A549 (cell line): ENCODE results near the gene AREL1. TPM values are rescaled to one million over a fixed set of nuclear protein-coding genes. Genes with fewer than 3 reads are reported as not detected.

ENCODE experiments used
- ATAC-seq, 2 experiments: fragments of 200-7000 bp in 1 of 2; fragments of >200 bp in 1 of 2; cut with Nextera tagmentation in 1 of 2; cut with Tn5 transposase in 1 of 2; 3 replicates each; pipeline versions ENCODE4 v1.8.0 to v1.9.1; 2018 to 2020; ENCODE audit warnings: mild to moderate bottlenecking in 1 of 2, moderate library complexity in 1 of 2
- CTCF ChIA-PET: fragments of 300-600 bp; sonication (Branson Sonifier 250); formaldehyde crosslinking; extraction: SDS; loops from one replicate; lab custom pipeline; 2021; ENCODE audit warnings: antibody characterized with exemption, inconsistent platforms; lab: Yijun Ruan, JAX
- POLR2A ChIA-PET: fragments of 350-600 bp; formaldehyde crosslinking; extraction: SDS; loops from one replicate; lab custom pipeline; 2021; ENCODE audit warnings: antibody characterized with exemption, inconsistent platforms; lab: Yijun Ruan, JAX
- DNase-seq, 2 experiments: peaks; one replicate each; pipeline versions ENCODE4 v3.0.0 to v3.0.0-alpha.2; 2011 to 2016; ENCODE audit warnings: low read depth in 1 of 2, low spot score in 1 of 2
- FAIRE-seq: peaks from 2 replicates; lab custom pipeline; 2011; peaks lifted over from hg19 to GRCh38; lab: Jason Lieb, UNC
- H3K27ac ChIP-seq, 2 experiments: fragments of >200 bp; sonication (Bioruptor Twin); formaldehyde crosslinking; 3 replicates each; pipeline ENCODE4 v1.5.1; 2016 to 2017
- H3K4me1 ChIP-seq: fragments of >200 bp; sonication (Bioruptor Twin); formaldehyde crosslinking; 3 replicates; pipeline ENCODE4 v1.6.1; 2016
- H3K4me2 ChIP-seq: fragments of >200 bp; sonication (Bioruptor Twin); formaldehyde crosslinking; 3 replicates; pipeline ENCODE4 v1.6.1; 2016
- H3K4me3 ChIP-seq: fragments of >200 bp; sonication (Bioruptor Twin); formaldehyde crosslinking; 3 replicates; pipeline ENCODE4 v1.5.1; 2016
- H3K9me3 ChIP-seq: fragments of >200 bp; sonication (Bioruptor Twin); formaldehyde crosslinking; 3 replicates; pipeline ENCODE4 v1.6.1; 2016
- CBX8 ChIP-seq: fragments of 200-600 bp; sonication (generic); IDR thresholded peaks from 2 replicates; pipeline ENCODE4 v1.6.1; 2016
- CEBPB ChIP-seq, 2 experiments: fragments of >200 bp in 1 of 2; sonication (Bioruptor Twin) in 1 of 2; formaldehyde crosslinking in 1 of 2; IDR thresholded peaks; 2 replicates each; pipeline ENCODE4 v1.6.1; 2012 to 2016
- FOSB ChIP-seq: fragments of 250-450 bp; sonication (Bioruptor Pico); IDR thresholded peaks from 2 replicates; pipeline ENCODE4 v1.5.0; 2020; ENCODE audit warnings: mild to moderate bottlenecking, moderate library complexity
- GATA3 ChIP-seq: IDR thresholded peaks from 2 replicates; pipeline ENCODE4 v1.6.1; 2012; ENCODE audit warnings: borderline replicate concordance
- HDAC2 ChIP-seq: fragments of 200-600 bp; sonication (generic); IDR thresholded peaks from 2 replicates; pipeline ENCODE4 v1.6.1; 2016
- HOXB13 ChIP-seq: fragments of 250-450 bp; sonication (Bioruptor Pico); IDR thresholded peaks from 2 replicates; pipeline ENCODE4 v1.5.0; 2020; ENCODE audit warnings: low read depth, mild to moderate bottlenecking, moderate library complexity
- HOXB5 ChIP-seq: fragments of 250-450 bp; sonication (Bioruptor Pico); IDR thresholded peaks from 2 replicates; pipeline ENCODE4 v1.5.0; 2020; ENCODE audit warnings: mild to moderate bottlenecking, moderate library complexity
- JUNB ChIP-seq: fragments of >200 bp; sonication (Bioruptor Twin); formaldehyde crosslinking; IDR thresholded peaks from 2 replicates; pipeline ENCODE4 v1.6.1; 2016
- MAFK ChIP-seq: fragments of 450-650 bp; IDR thresholded peaks from 2 replicates; pipeline ENCODE4 v1.6.1; 2014; ENCODE audit not compliant: partially characterized antibody
- MAZ ChIP-seq: fragments of 150-350 bp; IDR thresholded peaks from 2 replicates; pipeline ENCODE4 v1.6.1; 2014; ENCODE audit warnings: antibody characterized with exemption, low read depth, low read length, borderline replicate concordance
- MYC ChIP-seq: IDR thresholded peaks from 2 replicates; pipeline ENCODE4 v1.6.1; 2012; ENCODE audit warnings: mild to moderate bottlenecking, inconsistent platforms, low read length, improper control_type of control experiment, borderline replicate concordance
- NFE2L2 ChIP-seq: fragments of 150-350 bp; conservative IDR thresholded peaks from 2 replicates; pipeline ENCODE4 v1.6.1; 2014; ENCODE audit warnings: low read length
- NPAS2 ChIP-seq: fragments of 250-450 bp; sonication (Bioruptor Pico); IDR thresholded peaks from 2 replicates; pipeline ENCODE4 v1.8.0; 2022; ENCODE audit warnings: mild to moderate bottlenecking, moderate library complexity, borderline replicate concordance
- RCOR1 ChIP-seq: fragments of 150-350 bp; IDR thresholded peaks from 2 replicates; pipeline ENCODE4 v1.6.1; 2014; ENCODE audit warnings: antibody characterized with exemption, low read length, low read depth
- ZFP36 ChIP-seq: fragments of 450-650 bp; IDR thresholded peaks from 2 replicates; pipeline ENCODE4 v1.6.1; 2014; ENCODE audit warnings: borderline replicate concordance; ENCODE audit not compliant: partially characterized antibody
- WGBS: methylation state at CpG from one replicate; pipeline ENCODE4 v1.1.6; 2017; ENCODE audit errors: missing lambda C conversion rate; 5-methylcytosine and 5-hydroxymethylcytosine counted together
- polyA plus RNA-seq, 4 experiments: library from polyadenylated mRNA; depleted of rRNA in 3 of 4; stranded (reverse); fragments of >200 nt; fragmentation: RNase III in 1 of 4; extraction: RNeasy Plus Mini Kit Qiagen cat#74134 plus additional on column Dnase treatment in 1 of 4; gene quantifications; 2 replicates in 3 of 4; 3 replicates in 1 of 4; pipeline ENCODE4 v1.2.3, GENCODE V29; 2011 to 2017
- TF ChIP-seq, protein P1 (sequence below): fragments of >200 bp; sonication (Bioruptor Twin); formaldehyde crosslinking; IDR thresholded peaks from 2 replicates; pipeline ENCODE4 v1.6.1; 2016
- TF ChIP-seq, protein P2 (sequence below): IDR thresholded peaks from 2 replicates; pipeline ENCODE4 v1.6.1; 2012
- TF ChIP-seq, protein P3 (sequence below): fragments of 150-350 bp; IDR thresholded peaks from 2 replicates; pipeline ENCODE4 v1.6.1; 2014; ENCODE audit warnings: low read depth, mild to moderate bottlenecking, low read length
- TF ChIP-seq, protein P4 (sequence below): fragments of >200 bp; sonication (Bioruptor Twin); formaldehyde crosslinking; IDR thresholded peaks from 3 replicates; pipeline ENCODE4 v1.6.1; 2016

AREL1 gene
- polyA plus RNA-seq, 2 of the 4 experiments (the other 2 are of a cell fraction): 27.5 to 48.6 TPM

DNA sequence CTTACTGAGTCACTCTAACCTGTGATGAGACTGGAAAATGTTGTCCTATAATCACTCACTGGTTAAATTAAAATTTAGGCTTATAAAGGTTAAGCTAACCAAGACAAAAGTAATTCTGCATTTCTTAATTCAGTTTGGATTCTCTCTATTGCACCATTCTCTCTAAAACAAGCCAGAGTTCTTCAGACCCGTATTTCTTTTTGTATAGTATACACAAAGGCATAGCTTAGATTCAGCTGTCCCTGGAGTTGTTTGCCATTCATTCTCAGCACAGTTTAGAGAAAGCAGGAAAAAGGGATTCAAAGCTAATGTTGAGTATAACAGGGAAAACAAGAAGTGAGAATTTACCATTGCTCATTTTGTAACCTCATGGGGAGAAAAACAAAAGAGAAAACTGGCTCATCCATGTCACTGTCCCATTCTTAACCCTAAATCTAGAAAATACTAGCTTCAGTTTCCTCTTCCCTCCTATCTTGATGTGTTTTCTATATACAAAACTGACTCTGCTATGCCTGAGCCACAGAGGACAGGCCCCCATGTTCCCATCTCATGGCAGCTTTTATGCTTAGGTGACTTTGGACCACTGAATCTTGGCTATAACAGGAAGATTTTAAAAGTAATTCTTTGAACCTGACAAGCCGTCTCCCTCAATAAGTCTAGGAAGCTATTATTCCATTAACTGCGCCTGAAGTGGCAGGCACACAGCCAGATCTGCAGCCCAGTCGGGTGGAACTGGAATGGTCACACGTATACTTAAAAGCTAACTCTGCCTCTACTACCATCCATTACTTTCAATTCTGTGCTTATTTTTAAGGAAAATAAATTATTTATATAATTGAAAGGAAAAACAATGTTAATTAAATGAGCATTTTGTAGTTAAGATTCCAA lies 7.0 kb downstream of the AREL1 start:
- H3K4me2 ChIP-seq: no peak overlapping the region
- no peak for TF ChIP-seq FOSB (CRISPR knock-in tag)
- TF ChIP-seq NPAS2: no peak
- TF ChIP-seq, all 56 proteins: peak for 0
- Histone ChIP-seq H3K4me1 (peaks cover 7% of the 10 kb centered on the region; the same call in 1 of the 3 replicates), H3K27ac (no peak overlapping the region), H3K9me3 (peaks cover 15% of the 10 kb centered on the region), H3K4me3 (no peak overlapping the region)
- FAIRE-seq (no peak), DNase-seq (no peak), ATAC-seq (no peak)
- ChIA-PET CTCF (interaction anchor here (0.6 to 1.7 kb wide), 7 partner anchors 16 to 542 kb away, joined by 3 to 7 read pairs (median 3); partner anchors contain the start of gene LTBP2), POLR2A (interaction anchor here (0.5 kb wide), 1 partner anchor 29 kb away, joined by 3 read pairs; no protein-coding TSS in a partner anchor)
- WGBS: 89% methylated on average over 5 of the region's 5 CpGs

DNA sequence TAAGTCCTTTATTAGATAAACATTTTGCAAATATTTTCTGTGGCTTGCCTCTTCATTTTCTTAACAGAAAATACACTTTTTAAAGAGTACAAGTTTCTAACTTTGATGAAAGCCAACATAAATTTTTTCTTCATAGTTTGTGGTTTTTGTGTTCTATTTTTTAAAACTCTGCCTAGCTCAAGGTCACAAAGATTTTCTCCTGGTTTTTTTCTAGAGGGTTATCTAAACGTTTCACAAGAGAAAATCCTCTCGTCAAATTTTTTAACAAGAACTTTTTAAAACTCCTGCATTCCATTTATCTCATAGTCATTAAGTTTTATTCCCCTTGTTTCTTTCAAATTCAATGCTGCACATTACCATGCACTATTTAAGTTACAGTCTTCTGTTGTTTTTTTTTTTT lies 8.2 kb downstream of the AREL1 start:
- no peak for FAIRE-seq
- ChIA-PET POLR2A (no interaction called here), CTCF (interaction anchor here (1.1 to 1.6 kb wide), 3 partner anchors 37 to 96 kb away, joined by 3 to 4 read pairs (median 3); no protein-coding TSS in a partner anchor)
- no peak overlapping the region for H3K27ac ChIP-seq
- H3K4me3 ChIP-seq: no peak overlapping the region
- WGBS: 85% methylated on average over 2 of the region's 2 CpGs
- H3K9me3 ChIP-seq: peaks cover 15% of the 10 kb centered on the region
- no peak overlapping the region for H3K4me2 ChIP-seq
- TF ChIP-seq NFE2L2 (no peak), MAFK (no peak), NPAS2 (no peak), JUNB (no peak), MAZ (no peak), HOXB13 (CRISPR knock-in tag) (no peak), RCOR1 (no peak), ZFP36 (no peak), HOXB5 (CRISPR knock-in tag) (no peak), GATA3 (no peak), CEBPB (IDR thresholded peaks at IDR 0.05) (no peak), FOSB (CRISPR knock-in tag) (no peak)
- TF ChIP-seq, protein P1, sequence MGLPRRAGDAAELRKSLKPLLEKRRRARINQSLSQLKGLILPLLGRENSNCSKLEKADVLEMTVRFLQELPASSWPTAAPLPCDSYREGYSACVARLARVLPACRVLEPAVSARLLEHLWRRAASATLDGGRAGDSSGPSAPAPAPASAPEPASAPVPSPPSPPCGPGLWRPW: no peak
- TF ChIP-seq, all 56 proteins: peak for 0
- ATAC-seq (no peak), DNase-seq (no peak)
- no peaks in the 10 kb centered on the region for H3K4me1 ChIP-seq

DNA sequence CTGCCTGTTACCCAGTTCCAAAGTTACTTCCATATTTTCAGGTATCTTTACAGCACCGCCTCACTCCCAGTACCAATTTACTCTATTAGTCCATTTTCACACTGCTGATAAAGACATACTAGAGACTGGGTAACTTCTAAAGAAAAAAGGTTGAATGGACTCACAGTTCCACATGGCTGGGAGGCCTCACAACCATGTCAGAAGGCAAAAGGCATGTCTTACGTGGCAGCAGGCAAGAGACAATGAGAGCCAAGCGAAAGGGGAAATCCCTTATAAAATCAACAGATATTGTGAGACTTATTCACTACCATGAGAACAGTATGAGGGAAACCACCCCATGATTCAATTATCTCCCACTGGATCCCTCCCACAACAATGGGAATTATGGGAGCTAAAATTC lies 9.8 kb downstream of the AREL1 start:
- no peak overlapping the region for H3K27ac ChIP-seq
- ChIA-PET POLR2A (no interaction called here), CTCF (no interaction called here)
- no peaks in the 10 kb centered on the region for H3K4me1 ChIP-seq
- ATAC-seq (no peak), FAIRE-seq (no peak), DNase-seq (no peak)
- H3K9me3 ChIP-seq: peaks cover 15% of the 10 kb centered on the region
- WGBS: 95% methylated on average over 3 of the region's 3 CpGs
- no peak overlapping the region for H3K4me2 ChIP-seq
- H3K4me3 ChIP-seq: no peak overlapping the region
- TF ChIP-seq HDAC2 (no peak), ZFP36 (no peak), CBX8 (no peak), MYC (no peak)
- TF ChIP-seq, protein P2, sequence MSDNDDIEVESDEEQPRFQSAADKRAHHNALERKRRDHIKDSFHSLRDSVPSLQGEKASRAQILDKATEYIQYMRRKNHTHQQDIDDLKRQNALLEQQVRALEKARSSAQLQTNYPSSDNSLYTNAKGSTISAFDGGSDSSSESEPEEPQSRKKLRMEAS: no peak
- TF ChIP-seq, protein P3, sequence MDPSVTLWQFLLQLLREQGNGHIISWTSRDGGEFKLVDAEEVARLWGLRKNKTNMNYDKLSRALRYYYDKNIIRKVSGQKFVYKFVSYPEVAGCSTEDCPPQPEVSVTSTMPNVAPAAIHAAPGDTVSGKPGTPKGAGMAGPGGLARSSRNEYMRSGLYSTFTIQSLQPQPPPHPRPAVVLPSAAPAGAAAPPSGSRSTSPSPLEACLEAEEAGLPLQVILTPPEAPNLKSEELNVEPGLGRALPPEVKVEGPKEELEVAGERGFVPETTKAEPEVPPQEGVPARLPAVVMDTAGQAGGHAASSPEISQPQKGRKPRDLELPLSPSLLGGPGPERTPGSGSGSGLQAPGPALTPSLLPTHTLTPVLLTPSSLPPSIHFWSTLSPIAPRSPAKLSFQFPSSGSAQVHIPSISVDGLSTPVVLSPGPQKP: no peak
- TF ChIP-seq, protein P4, sequence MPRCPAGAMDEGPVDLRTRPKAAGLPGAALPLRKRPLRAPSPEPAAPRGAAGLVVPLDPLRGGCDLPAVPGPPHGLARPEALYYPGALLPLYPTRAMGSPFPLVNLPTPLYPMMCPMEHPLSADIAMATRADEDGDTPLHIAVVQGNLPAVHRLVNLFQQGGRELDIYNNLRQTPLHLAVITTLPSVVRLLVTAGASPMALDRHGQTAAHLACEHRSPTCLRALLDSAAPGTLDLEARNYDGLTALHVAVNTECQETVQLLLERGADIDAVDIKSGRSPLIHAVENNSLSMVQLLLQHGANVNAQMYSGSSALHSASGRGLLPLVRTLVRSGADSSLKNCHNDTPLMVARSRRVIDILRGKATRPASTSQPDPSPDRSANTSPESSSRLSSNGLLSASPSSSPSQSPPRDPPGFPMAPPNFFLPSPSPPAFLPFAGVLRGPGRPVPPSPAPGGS: no peak
